K562 (cell line): Measurements from ENCODE around the gene PHKG2.

ENCODE experiments used
- HDAC2 ChIP-seq: fragments of 450-650 bp; IDR thresholded peaks from 2 replicates; pipeline ENCODE4 v1.6.1; 2016; ENCODE audit warnings: mild to moderate bottlenecking
- ZNF324 ChIP-seq: fragments of 250-450 bp; sonication (Bioruptor Pico); IDR thresholded peaks from 2 replicates; pipeline ENCODE4 v1.4.0; 2020; ENCODE audit warnings: mild to moderate bottlenecking
- ZNF449 ChIP-seq: fragments of 250-450 bp; sonication (Bioruptor Pico); IDR thresholded peaks from 2 replicates; pipeline ENCODE4 v1.8.0; 2022; ENCODE audit warnings: moderate library complexity, mild to moderate bottlenecking, inconsistent platforms
- ZNF518B ChIP-seq: fragments of 250-450 bp; sonication (Bioruptor Pico); IDR thresholded peaks from 2 replicates; pipeline ENCODE4 v1.5.0; 2021; ENCODE audit warnings: mild to moderate bottlenecking, moderate library complexity

DNA sequence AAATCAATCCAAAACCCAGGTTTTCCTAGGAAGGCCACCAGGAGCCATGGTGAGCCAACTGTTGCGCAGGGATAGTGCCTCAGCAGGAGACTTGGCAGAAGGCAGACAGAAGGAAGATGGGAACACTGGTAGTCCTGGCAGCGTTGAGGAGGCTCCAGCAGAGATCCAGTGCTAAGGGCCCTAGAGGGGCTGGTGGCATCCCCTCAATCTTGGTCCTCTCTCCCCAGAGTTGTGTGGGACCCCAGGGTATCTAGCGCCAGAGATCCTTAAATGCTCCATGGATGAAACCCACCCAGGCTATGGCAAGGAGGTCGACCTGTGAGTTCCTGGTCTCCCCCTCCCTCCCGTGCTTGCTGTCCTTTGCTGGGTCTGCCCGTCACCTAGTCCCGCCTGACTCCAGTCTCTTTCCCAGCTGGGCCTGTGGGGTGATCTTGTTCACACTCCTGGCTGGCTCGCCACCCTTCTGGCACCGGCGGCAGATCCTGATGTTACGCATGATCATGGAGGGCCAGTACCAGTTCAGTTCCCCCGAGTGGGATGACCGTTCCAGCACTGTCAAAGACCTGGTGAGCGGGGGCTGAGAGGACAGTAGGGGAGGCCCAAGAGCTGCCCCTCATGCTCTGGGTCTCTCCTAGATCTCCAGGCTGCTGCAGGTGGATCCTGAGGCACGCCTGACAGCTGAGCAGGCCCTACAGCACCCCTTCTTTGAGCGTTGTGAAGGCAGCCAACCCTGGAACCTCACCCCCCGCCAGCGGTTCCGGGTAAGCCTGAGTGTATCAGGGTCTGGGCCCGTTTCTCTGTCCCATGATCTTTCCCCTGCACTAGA is 7.9 kb downstream of the PHKG2 start:
- no peak for TF ChIP-seq ZNF449 (CRISPR knock-in tag)
- no peak for TF ChIP-seq ZNF324 (CRISPR knock-in tag)
- TF ChIP-seq ZNF518B (CRISPR knock-in tag) = no peak
- no peak for TF ChIP-seq HDAC2
